AG09319 (cell line): Measurements from ENCODE around the gene DNAJC5.
"Not testable (repeated sequence)": the region's sequence is repeated elsewhere in the genome, so short reads cannot be mapped to it uniquely, and the experiment has no call there.

Experiments used
- DNase-seq: peaks from one replicate; pipeline ENCODE4 v3.0.0-alpha.2; 2010; ENCODE audit warnings: low read depth; ENCODE audit errors: extremely low read depth
- CTCF ChIP-seq: IDR thresholded peaks from 2 replicates; pipeline ENCODE4 v1.5.1; 2011; ENCODE audit warnings: low read depth, mild to moderate bottlenecking, inconsistent platforms, low read length, moderate library complexity

Gene DNAJC5

GRCh38 chr20:63864545-63864977, 30.4 kb upstream of the DNAJC5 start:
- DNase-seq = no peak
- no peak for TF ChIP-seq CTCF

GRCh38 chr20:63864978-63865640, 29.8 kb upstream of the DNAJC5 start, which contains the start of gene TPD52L2:
TSS of gene TPD52L2 (plus strand) at chr20:63865270. CDS start at chr20:63865366, 96 bp downstream.
- peak; percentile 91 for DNase-seq
- TF ChIP-seq CTCF = no peak

GRCh38 chr20:63867042-63867441, 27.9 kb upstream of the DNAJC5 start:
- not testable (repeated sequence) for DNase-seq

GRCh38 chr20:63868264-63868663, 26.7 kb upstream of the DNAJC5 start:
- TF ChIP-seq CTCF = no peak
- no peak for DNase-seq

- DNase-seq = no peak
- TF ChIP-seq CTCF = no peak
Observed at GRCh38 chr20:63873477-63873971, 21.4 kb upstream of the DNAJC5 start.

- not testable (repeated sequence) for DNase-seq
Observed at GRCh38 chr20:63874241-63874640, 20.7 kb upstream of the DNAJC5 start.

- no peak for TF ChIP-seq CTCF
- no peak for DNase-seq
Observed at GRCh38 chr20:63876489-63877036, 18.4 kb upstream of the DNAJC5 start.

- no peak for TF ChIP-seq CTCF
Observed at GRCh38 chr20:63877755-63878470, 17.0 kb upstream of the DNAJC5 start.

More at GRCh38 chr20:63877755-63878470, 17.0 kb upstream of the DNAJC5 start:
- DNase-seq = no peak
